ENCODE results near the gene DDN. TPM values are rescaled to one million over a fixed set of nuclear protein-coding genes. Genes with fewer than 3 reads are reported as not detected.
A peak's percentile ranks its signal among the peaks of the same experiment; 100 is the strongest.

The DDN gene
- polyA plus RNA-seq, 1 of the 3 experiments (the other 2 are of a cell fraction), result 0.20 TPM

DNA sequence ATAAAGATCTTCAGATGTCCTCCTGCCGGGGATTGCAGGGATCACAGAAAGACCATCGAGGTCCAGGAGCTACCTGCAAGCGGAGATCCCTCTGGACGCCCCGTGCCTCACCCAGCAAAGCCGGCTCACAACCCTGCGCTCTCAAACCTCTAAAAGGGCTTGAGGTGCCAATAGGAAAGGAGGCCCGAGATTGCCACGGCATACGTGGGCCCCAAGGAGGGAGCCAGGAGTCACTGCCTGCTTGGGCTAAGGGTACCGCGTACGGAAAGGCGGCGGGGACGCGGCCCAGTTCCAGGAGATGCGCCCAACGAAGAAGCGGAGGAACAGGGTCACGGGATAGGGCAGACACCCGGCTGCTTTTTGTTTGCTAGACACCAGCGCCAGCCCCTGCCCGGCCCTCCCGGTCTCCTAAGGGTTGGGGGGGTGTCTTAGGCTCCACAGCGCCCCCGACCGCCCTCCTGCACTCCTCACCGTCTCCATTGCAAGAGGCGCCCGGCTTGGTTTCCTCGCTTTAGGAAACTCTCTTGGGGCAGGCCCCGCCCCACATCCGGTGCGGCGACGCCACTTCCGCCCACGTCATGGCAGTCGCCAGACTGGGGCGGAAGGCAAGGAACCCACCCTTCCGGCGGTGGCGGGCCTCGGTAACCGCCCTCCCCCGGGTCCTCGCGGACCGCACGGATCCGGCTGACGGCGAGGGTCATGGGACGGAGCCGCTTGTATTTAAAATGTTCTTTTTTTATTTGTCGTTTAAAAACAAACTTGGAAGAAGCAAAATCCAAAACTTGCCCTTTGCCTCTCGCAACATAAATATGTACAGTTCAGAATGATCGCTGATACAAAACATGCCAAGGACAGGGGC is 19.3 kb upstream of the DDN start, which contains the start of gene PRKAG1 (continued):
- TF ChIP-seq, protein P1, sequence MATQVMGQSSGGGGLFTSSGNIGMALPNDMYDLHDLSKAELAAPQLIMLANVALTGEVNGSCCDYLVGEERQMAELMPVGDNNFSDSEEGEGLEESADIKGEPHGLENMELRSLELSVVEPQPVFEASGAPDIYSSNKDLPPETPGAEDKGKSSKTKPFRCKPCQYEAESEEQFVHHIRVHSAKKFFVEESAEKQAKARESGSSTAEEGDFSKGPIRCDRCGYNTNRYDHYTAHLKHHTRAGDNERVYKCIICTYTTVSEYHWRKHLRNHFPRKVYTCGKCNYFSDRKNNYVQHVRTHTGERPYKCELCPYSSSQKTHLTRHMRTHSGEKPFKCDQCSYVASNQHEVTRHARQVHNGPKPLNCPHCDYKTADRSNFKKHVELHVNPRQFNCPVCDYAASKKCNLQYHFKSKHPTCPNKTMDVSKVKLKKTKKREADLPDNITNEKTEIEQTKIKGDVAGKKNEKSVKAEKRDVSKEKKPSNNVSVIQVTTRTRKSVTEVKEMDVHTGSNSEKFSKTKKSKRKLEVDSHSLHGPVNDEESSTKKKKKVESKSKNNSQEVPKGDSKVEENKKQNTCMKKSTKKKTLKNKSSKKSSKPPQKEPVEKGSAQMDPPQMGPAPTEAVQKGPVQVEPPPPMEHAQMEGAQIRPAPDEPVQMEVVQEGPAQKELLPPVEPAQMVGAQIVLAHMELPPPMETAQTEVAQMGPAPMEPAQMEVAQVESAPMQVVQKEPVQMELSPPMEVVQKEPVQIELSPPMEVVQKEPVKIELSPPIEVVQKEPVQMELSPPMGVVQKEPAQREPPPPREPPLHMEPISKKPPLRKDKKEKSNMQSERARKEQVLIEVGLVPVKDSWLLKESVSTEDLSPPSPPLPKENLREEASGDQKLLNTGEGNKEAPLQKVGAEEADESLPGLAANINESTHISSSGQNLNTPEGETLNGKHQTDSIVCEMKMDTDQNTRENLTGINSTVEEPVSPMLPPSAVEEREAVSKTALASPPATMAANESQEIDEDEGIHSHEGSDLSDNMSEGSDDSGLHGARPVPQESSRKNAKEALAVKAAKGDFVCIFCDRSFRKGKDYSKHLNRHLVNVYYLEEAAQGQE (IDR thresholded peaks at IDR 0.05; ENCODE audit: low read depth, low read length), result peak; percentile 64
- TF ChIP-seq RXRA (IDR thresholded peaks at IDR 0.05; ENCODE audit: borderline replicate concordance, low read depth) (no peak), RFX5 (IDR thresholded peaks at IDR 0.05; ENCODE audit: low read length) (no peak), MEF2A (IDR thresholded peaks at IDR 0.05; ENCODE audit: borderline replicate concordance, low read depth) (no peak; the same call in 1 of the 2 replicates), FOXJ3 (CRISPR knock-in tag; IDR thresholded peaks at IDR 0.05) (no peak), NFIC (IDR thresholded peaks at IDR 0.05; ENCODE audit: borderline replicate concordance) (no peak; the same call in 1 of the 2 replicates), EZH2phosphoT487 (IDR thresholded peaks at IDR 0.05; ENCODE audit: borderline replicate concordance, low read depth) (no peak), YY1 (IDR thresholded peaks at IDR 0.05; ENCODE audit: low read depth) (peak; percentile 82; the same call in 1 of the 2 replicates), CHD2 (IDR thresholded peaks at IDR 0.05; ENCODE audit: low read length, partially characterized antibody) (peak; percentile 83), ELF1 (IDR thresholded peaks at IDR 0.05) (peak; percentile 82), MXI1 (IDR thresholded peaks at IDR 0.05; ENCODE audit: low read depth, low read length) (peak; percentile 70), SIN3A (IDR thresholded peaks at IDR 0.05; ENCODE audit: borderline replicate concordance, low read depth, low read length) (peak; percentile 88), GABPA (IDR thresholded peaks at IDR 0.05; ENCODE audit: low read depth) (peak; percentile 95), NRF1 (IDR thresholded peaks at IDR 0.05; ENCODE audit: low read depth, low read length) (no peak), TCF12 (IDR thresholded peaks at IDR 0.05) (peak; percentile 5; the same call in 1 of the 2 replicates), RAD21 (IDR thresholded peaks at IDR 0.05; ENCODE audit: low read length) (no peak), TAF1 (IDR thresholded peaks at IDR 0.05; ENCODE audit: borderline replicate concordance, low read depth, low read length) (peak; percentile 97)
- TF ChIP-seq, protein P2, sequence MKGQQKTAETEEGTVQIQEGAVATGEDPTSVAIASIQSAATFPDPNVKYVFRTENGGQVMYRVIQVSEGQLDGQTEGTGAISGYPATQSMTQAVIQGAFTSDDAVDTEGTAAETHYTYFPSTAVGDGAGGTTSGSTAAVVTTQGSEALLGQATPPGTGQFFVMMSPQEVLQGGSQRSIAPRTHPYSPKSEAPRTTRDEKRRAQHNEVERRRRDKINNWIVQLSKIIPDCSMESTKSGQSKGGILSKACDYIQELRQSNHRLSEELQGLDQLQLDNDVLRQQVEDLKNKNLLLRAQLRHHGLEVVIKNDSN (IDR thresholded peaks at IDR 0.05; ENCODE audit: borderline replicate concordance, low read depth), result no peak; the same call in 1 of the 2 replicates
- TF ChIP-seq, protein P3, sequence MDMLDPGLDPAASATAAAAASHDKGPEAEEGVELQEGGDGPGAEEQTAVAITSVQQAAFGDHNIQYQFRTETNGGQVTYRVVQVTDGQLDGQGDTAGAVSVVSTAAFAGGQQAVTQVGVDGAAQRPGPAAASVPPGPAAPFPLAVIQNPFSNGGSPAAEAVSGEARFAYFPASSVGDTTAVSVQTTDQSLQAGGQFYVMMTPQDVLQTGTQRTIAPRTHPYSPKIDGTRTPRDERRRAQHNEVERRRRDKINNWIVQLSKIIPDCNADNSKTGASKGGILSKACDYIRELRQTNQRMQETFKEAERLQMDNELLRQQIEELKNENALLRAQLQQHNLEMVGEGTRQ (IDR thresholded peaks at IDR 0.05; ENCODE audit: borderline replicate concordance, low read depth, low read length), result no peak
- TF ChIP-seq, protein P4, sequence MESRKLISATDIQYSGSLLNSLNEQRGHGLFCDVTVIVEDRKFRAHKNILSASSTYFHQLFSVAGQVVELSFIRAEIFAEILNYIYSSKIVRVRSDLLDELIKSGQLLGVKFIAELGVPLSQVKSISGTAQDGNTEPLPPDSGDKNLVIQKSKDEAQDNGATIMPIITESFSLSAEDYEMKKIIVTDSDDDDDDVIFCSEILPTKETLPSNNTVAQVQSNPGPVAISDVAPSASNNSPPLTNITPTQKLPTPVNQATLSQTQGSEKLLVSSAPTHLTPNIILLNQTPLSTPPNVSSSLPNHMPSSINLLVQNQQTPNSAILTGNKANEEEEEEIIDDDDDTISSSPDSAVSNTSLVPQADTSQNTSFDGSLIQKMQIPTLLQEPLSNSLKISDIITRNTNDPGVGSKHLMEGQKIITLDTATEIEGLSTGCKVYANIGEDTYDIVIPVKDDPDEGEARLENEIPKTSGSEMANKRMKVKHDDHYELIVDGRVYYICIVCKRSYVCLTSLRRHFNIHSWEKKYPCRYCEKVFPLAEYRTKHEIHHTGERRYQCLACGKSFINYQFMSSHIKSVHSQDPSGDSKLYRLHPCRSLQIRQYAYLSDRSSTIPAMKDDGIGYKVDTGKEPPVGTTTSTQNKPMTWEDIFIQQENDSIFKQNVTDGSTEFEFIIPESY (IDR thresholded peaks at IDR 0.05; ENCODE audit: borderline replicate concordance, low read depth), result no peak
- TF ChIP-seq, protein P5, sequence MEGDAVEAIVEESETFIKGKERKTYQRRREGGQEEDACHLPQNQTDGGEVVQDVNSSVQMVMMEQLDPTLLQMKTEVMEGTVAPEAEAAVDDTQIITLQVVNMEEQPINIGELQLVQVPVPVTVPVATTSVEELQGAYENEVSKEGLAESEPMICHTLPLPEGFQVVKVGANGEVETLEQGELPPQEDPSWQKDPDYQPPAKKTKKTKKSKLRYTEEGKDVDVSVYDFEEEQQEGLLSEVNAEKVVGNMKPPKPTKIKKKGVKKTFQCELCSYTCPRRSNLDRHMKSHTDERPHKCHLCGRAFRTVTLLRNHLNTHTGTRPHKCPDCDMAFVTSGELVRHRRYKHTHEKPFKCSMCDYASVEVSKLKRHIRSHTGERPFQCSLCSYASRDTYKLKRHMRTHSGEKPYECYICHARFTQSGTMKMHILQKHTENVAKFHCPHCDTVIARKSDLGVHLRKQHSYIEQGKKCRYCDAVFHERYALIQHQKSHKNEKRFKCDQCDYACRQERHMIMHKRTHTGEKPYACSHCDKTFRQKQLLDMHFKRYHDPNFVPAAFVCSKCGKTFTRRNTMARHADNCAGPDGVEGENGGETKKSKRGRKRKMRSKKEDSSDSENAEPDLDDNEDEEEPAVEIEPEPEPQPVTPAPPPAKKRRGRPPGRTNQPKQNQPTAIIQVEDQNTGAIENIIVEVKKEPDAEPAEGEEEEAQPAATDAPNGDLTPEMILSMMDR (IDR thresholded peaks at IDR 0.05), result peak; percentile 57
